ENCODE data around the gene UBE2N.
"Not testable (repeated sequence)": the region's sequence is repeated elsewhere in the genome, so short reads cannot be mapped to it uniquely, and the experiment has no call there.

DNA sequence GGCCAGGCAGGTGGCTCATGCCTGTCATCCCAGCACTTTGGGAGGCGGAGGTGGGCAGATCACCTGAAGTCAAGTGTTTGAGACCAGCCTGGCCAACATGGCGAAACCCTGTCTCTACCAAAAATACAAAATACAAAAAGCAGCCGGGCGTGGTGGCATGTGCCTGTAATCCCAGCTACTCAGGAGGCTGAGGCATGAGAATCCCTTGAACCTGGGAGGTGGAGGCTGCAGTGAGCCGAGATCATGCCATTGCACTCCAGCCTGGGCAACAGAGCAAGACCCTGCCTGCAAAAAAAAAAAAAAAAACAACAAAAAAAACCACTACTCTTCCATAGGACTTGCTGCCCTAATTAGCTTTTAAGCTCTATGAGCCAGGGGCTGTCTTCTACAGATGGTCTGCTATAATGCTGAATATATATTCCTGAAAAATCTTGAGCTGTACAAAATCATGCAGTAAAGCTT, 59.7 kb downstream of the UBE2N start:
- TF ChIP-seq POLR2A (IDR thresholded peaks at IDR 0.05; ENCODE audit: low read length); GATA1 (IDR thresholded peaks at IDR 0.05; ENCODE audit: low read depth, low read length): not testable (repeated sequence)
